ENCODE measurements around the gene GTPBP3.

Gene GTPBP3

DNA sequence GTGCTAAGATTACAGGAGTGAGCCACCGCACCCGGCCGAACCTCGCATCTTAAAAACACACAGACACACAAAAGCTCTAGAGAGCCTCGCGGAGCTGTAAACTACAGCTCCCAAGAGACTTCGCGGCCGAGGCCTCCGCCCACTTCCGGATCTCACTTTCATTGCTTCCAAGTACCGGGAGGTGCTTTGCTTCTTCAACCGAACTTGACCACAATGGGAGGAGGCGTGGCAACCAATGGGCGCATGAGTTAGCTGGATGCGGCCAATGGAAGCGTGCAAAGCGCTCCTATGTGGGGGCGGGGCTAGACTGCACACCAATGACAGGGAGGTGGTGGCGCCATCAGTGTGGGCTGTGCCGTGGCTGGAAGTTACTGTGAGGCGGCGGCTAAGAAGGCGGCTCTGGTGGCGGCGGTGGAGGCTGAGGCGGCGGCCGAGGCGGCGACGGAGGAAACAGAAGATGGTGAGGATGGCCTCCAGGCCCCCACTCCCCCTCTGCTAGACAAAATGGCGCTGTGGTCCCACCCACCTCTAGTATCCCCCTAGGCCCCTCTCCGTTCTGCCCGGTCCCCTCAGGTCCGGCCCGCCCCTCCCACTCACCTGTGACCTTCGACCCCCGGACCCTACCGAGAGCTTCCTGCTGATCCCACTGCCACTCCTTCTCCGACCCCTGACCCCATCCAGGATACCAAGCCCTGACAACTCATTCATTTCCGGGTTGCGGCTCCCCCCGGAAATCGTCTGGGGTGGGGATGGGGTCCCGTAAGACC, 28.0 kb upstream of the GTPBP3 start, which contains the start of gene DDA1:
Gene DDA1 (plus strand): TSS at position 366 of the 767 bp plus-strand sequence. CDS start 92 bp downstream, at position 458.
- in situ Hi-C loops (cut with HindIII; ENCODE audit: low sequenced_read_pairs), result no loop called here

GRCh38 chr19:17309965-17310461, 27.3 kb upstream of the GTPBP3 start:
- in situ Hi-C loops (cut with HindIII; ENCODE audit: low sequenced_read_pairs), result no loop called here

- in situ Hi-C loops (cut with HindIII; ENCODE audit: low sequenced_read_pairs), result no loop called here
These were observed 25.7 kb upstream of the GTPBP3 start for GRCh38 chr19:17311455-17312188.

- in situ Hi-C loops (cut with HindIII; ENCODE audit: low sequenced_read_pairs), result no loop called here
These were observed 24.9 kb upstream of the GTPBP3 start for GRCh38 chr19:17312189-17313113.

DNA sequence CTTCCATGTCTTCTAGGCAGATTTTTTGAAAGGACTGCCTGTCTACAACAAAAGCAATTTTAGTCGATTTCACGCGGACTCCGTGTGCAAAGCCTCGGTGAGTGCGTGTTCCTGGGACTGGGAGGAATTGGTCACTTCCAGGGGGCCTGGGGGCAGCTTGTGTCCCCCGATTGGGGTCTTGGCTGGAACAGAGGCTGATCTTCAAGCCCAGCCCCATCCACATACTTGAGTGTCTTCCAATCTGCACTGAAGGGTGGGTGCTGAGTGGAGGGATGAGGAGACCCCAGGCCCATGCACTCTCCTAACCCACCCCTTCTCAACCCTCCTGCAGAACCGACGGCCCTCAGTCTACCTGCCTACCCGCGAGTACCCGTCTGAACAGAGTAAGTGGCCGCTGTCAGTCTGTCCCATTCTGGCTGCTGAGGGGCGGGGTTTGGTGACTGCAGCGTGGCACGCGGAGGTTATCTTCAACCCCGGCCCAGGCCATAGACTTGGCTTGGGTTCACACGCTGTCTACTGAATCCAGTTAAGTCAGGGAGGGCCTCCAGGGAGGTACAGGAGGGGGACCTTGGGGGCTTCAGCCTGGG, 23.3 kb upstream of the GTPBP3 start:
- in situ Hi-C loops (cut with HindIII; ENCODE audit: low sequenced_read_pairs), result no loop called here

- in situ Hi-C loops (cut with HindIII; ENCODE audit: low sequenced_read_pairs), result no loop called here
These were observed 18.4 kb upstream of the GTPBP3 start for GRCh38 chr19:17318966-17319365.

DNA sequence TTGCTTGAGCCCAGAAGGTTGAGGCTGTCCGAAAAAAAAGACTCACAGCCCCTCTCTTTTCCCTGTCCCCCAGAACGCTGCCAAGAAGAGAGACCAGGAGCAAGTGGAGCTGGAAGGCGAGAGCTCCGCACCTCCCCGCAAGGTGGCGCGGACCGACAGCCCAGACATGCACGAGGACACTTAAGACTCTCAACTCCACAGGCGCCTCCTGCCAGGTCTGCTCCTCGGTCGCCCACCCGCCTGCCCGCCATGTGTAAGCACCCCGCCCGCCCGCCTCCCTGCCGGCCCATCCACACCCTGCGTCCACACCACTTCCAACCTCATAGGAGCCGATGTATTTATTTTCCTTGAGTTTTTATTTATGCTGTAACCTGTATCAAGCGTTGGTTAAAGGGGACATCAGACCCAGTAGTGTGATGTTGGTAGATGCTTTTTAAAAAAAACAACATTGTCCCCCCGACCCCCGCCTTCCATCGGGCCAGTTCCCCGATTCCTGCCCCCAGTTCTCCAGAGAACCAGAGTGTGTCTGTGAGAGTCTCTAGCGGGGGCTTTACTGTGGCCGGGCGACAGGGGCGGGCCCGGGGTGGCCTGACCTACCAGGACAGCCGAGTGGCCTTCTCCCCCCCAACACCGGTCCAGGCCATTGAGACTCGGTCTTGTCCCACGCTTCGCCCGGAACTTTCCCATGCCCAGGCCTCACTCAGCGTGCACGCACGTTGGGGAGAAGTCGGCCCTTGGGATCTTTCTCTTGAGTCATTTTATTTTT, 17.7 kb upstream of the GTPBP3 start:
- in situ Hi-C loops (cut with HindIII; ENCODE audit: low sequenced_read_pairs), result no loop called here

GRCh38 chr19:17320435-17320834, 16.9 kb upstream of the GTPBP3 start:
- in situ Hi-C loops (cut with HindIII; ENCODE audit: low sequenced_read_pairs), result no loop called here

DNA sequence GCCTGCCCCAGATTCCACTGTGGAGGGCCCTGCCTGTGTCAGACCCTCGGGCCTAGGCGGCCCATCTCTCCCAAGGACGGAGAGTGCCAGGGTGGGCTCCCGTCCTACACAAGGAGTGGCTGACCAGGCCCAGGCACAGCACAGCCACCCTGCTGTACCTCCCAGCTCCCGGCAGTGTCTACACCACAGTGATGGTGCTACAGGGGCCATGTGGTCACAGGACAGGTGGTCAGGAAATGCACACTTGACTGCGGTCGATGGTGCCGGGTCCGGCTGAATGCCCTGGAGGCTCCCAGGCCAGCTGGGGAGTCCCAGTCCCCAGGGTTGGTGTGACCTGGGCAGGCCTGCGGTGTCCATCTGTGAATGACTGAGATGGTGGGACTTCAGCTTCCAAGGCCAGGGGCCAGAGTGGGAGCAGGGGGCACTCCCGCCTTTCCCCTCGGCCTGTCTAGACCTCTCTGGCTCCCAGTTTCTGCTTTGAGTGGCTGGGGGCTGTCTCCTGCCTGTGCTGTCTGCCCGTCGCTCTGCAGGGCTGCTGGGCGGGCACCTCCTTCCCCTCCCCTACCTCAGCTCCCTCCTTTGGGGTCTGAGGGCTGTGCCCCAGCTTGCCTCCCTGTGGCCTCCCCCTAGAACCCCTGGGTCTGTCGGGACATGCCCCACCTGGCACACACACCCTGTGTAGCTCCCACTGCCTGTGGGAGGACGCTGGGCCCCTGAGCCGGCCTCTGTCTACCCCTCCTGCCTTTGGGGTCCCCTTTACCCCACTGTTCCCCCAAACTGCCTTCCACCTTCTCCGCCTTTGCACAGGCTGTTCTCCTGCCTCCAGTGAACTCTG, 15.5 kb upstream of the GTPBP3 start:
- in situ Hi-C loops (cut with HindIII; ENCODE audit: low sequenced_read_pairs), result no loop called here

- in situ Hi-C loops (cut with HindIII; ENCODE audit: low sequenced_read_pairs), result no loop called here
These were observed 14.5 kb upstream of the GTPBP3 start for GRCh38 chr19:17322854-17323253.

DNA sequence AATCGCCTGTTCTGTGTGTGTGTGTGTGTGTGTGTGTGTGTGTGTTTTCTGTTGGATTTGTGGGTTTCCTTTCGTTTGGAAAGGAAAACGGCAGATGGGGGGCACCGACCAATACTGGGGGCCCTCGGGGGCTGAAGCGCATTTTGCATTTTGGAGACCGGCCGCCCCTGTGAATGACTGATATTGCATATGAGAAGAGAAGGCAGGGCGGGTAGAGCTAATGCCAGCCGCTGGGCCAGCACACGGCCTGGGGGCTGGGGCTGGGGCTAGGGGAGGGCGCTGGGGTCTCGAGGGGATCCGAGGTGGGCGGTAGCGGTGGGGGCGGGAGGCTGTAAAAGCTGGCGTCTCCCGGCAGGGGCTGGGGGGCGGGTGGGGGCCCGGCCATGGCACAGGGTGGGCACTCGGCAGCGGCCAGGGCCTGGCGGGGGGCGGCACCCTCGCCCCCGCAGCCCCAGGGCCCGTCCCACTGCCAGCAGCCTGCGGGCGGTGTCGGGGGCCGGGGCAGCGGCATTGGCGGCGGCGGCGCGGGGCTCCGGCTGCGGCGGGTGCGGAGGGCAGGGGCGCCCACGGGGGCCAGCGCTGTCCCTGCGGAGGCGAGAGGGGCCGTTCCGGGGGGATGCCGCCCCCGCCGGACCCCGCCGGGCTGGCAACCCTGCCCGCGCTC, 13.9 kb upstream of the GTPBP3 start:
- in situ Hi-C loops (cut with HindIII; ENCODE audit: low sequenced_read_pairs), result no loop called here

GRCh38 chr19:17323964-17324332, 13.4 kb upstream of the GTPBP3 start:
- in situ Hi-C loops (cut with HindIII; ENCODE audit: low sequenced_read_pairs), result no loop called here

DNA sequence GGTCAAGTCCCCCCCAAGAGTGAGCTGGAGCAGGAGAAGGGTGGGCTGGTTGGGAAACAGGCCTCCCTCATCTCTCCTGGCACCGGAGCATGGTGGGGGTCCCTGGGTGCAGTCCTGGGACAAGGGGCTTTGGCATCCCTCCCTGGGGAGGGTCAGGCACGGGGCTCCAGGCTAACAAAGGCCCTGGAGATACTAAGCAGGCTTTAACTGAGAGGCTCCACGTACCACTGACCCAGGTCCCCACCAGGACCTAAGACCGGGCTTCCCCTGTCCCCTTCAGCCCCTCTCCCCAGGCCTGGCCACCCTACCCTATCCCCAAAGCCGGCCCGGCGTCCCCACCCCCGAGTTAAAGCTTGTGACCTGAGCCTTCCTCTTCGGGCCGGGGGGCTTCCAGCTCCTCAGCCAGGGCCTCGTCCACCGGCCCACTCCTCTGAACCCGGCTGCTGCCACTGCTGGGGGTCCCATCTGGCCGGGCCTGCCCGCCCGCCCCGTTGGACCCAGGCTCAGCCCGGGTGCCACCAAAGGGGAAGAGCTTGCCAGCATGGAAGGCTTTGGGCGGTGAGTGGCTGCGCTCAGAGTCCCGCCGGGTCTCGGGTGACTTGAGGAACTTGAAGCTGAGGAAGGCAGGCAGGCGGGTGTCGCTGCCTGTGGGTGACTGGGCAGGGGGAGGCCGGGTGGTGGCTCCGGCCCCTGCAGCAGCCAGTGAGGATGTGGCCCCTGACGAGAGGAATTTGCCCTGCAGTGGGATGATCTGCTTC, 12.8 kb upstream of the GTPBP3 start:
- in situ Hi-C loops (cut with HindIII; ENCODE audit: low sequenced_read_pairs), result no loop called here

- in situ Hi-C loops (cut with HindIII; ENCODE audit: low sequenced_read_pairs), result no loop called here
These were observed 12.2 kb upstream of the GTPBP3 start for GRCh38 chr19:17325133-17325532.

DNA sequence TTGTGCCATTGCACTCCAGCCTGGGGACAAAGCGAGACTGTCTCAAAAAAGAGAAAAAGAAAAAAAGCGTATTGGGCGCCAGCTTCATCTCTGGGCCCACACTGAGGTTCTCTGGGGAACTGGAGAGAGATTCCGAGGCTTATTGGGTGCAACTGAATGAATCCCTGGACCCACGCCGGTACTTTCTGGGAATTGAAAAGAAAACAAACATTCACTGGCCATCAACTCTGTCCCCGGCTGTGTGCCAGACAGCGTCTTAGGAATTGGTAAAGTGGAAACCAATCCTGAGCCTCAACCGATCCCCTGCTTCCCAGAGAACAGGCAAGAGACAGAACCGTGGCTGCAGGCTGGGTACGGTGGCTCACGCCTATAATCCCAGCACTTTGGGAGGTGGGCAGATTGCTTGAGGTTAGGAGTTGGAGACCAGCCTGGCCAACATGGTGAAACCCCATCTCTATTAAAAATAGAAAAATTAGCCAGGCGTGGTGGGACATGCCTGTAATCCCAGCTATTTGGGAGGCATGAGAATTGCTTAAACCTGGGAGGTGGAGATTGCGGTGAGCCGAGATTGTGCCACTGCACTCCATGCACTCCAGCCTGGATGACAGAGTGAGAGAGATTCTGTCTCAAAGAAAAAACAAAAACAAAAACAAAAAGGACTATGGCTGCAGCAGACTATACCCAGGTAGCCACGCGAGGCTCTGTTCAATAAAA, 11.3 kb upstream of the GTPBP3 start:
- in situ Hi-C loops (cut with HindIII; ENCODE audit: low sequenced_read_pairs), result no loop called here

GRCh38 chr19:17326595-17326966, 10.8 kb upstream of the GTPBP3 start:
- in situ Hi-C loops (cut with HindIII; ENCODE audit: low sequenced_read_pairs), result no loop called here

DNA sequence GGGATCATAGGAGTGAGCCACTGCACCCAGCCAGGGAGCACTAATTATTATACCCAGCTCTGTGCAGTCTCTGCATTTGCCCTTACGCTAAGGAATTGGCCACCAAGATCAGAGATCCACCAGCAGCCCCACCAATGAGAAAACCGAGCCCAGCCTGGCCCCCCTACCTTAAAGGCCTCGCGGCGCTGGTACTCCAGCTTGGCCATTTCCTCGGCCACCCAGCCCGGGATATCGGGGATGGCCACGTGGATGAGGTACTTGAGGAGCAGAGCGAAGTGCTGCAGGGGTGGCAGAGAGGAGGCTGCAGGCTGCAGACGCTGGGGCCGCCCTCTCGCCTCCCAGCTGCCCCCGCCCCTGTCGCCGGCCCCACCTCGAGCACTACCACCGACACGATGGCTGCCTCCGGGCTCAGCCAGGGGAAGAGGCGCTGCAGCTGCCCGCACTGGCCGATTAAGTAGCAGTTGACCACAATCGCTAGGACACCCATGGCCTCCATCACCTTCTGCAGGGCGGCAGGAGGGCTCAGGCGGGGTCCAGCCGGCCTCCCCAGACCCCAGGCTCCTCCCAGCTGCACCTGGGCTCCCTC, 10.2 kb upstream of the GTPBP3 start:
- in situ Hi-C loops (cut with HindIII; ENCODE audit: low sequenced_read_pairs), result no loop called here

Measured in DLD1 (cell line).